MM.1S (cell line): ENCODE measurements around the gene F8.

ENCODE experiments used
- DNase-seq: peaks from one replicate; pipeline ENCODE4 v3.0.0-alpha.2; 2015
- H2AFZ ChIP-seq: fragments of 300-600 bp; sonication (generic); 2 replicates; pipeline ENCODE4 v1.6.0; 2016; ENCODE audit warnings: antibody characterized with exemption, low read length
- H3F3A ChIP-seq: fragments of 300-600 bp; sonication (generic); 2 replicates; pipeline ENCODE4 v1.6.1; 2016; ENCODE audit warnings: mild to moderate bottlenecking, antibody characterized with exemption, low read length, moderate library complexity, mixed read lengths; ENCODE audit not compliant: insufficient read depth
- H3K27ac ChIP-seq: fragments of 300-600 bp; sonication (generic); 2 replicates; pipeline ENCODE4 v1.5.1; 2016; ENCODE audit warnings: mild to moderate bottlenecking, low read length
- H3K27me3 ChIP-seq: fragments of 300-600 bp; sonication (generic); replicated peaks from 2 replicates; pipeline ENCODE4 v1.6.0; 2016; ENCODE audit warnings: low read length; ENCODE audit not compliant: insufficient read depth
- H3K36me3 ChIP-seq: fragments of 300-600 bp; sonication (generic); replicated peaks from 2 replicates; pipeline ENCODE4 v1.6.1; 2016; ENCODE audit warnings: mild to moderate bottlenecking, low read length, mixed read lengths; ENCODE audit not compliant: insufficient read depth
- H3K4me1 ChIP-seq: fragments of 300-600 bp; sonication (generic); 2 replicates; pipeline ENCODE4 v1.6.1; 2016; ENCODE audit warnings: low read length, mixed read lengths
- H3K4me2 ChIP-seq: fragments of 300-600 bp; sonication (generic); 2 replicates; pipeline ENCODE4 v1.6.0; 2016; ENCODE audit warnings: low read depth, low read length
- H3K4me3 ChIP-seq: fragments of 300-600 bp; sonication (generic); 2 replicates; pipeline ENCODE4 v1.5.1; 2016; ENCODE audit warnings: low read length, mixed read lengths
- H3K79me2 ChIP-seq: fragments of 300-600 bp; sonication (generic); 2 replicates; pipeline ENCODE4 v1.6.1; 2016; ENCODE audit warnings: mixed run types, low read length, mixed read lengths
- H3K9ac ChIP-seq: fragments of 300-600 bp; sonication (generic); 2 replicates; pipeline ENCODE4 v1.6.1; 2016; ENCODE audit warnings: low read length, mixed read lengths
- H3K9me2 ChIP-seq: fragments of 300-600 bp; sonication (generic); replicated peaks from 2 replicates; pipeline ENCODE4 v1.6.1; 2016; ENCODE audit warnings: mild to moderate bottlenecking, low read length, mixed read lengths; ENCODE audit not compliant: insufficient read depth
- H3K9me3 ChIP-seq: fragments of 300-600 bp; sonication (generic); replicated peaks from 2 replicates; pipeline ENCODE4 v1.6.1; 2016; ENCODE audit warnings: mild to moderate bottlenecking, low read length, mixed read lengths; ENCODE audit not compliant: insufficient read depth
- H4K20me1 ChIP-seq: fragments of 300-600 bp; sonication (generic); 2 replicates; pipeline ENCODE4 v1.6.1; 2016; ENCODE audit warnings: mild to moderate bottlenecking, low read length, moderate library complexity, mixed read lengths; ENCODE audit not compliant: insufficient read depth
- EZH2 ChIP-seq: fragments of 300-600 bp; sonication (generic); optimal IDR thresholded peaks from 2 replicates; pipeline ENCODE3; 2017; ENCODE audit warnings: low read depth, mild to moderate bottlenecking, antibody characterized with exemption, low read length, mixed read lengths
- EZH2phosphoT487 ChIP-seq: fragments of 300-600 bp; sonication (generic); IDR thresholded peaks from 2 replicates; pipeline ENCODE4 v1.6.1; 2018; ENCODE audit warnings: antibody characterized with exemption, low read length
- TF ChIP-seq, protein P1 (sequence below): fragments of 300-600 bp; sonication (generic); IDR thresholded peaks from 2 replicates; pipeline ENCODE4 v1.5.1; 2016; ENCODE audit warnings: antibody characterized with exemption, low read length, mixed read lengths

F8 gene

DNA sequence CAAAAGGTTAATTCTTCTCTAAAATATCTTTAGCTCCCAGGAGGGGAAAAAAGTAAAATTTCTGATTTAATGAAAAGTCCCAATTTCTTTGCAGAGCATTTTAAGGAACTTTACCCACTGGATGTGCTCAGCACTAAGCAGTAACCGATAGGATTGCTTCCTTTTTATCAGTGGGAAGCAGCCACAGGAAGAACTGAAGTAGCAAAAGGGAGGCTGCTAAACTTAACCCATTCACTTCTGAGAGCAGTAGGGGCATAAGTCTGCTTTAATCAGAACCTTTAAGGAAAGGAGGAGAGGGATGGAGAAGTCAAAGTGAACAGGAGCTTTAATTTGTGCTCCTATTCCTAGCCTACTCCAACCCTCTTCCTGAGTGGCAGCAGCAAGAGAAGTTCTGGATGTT lies at the start of gene F8:
F8 (minus strand) TSS at position 139 of the 400 bp plus-strand sequence. CDS start 171 bp downstream, outside the sequence.
- TF ChIP-seq, protein P1, sequence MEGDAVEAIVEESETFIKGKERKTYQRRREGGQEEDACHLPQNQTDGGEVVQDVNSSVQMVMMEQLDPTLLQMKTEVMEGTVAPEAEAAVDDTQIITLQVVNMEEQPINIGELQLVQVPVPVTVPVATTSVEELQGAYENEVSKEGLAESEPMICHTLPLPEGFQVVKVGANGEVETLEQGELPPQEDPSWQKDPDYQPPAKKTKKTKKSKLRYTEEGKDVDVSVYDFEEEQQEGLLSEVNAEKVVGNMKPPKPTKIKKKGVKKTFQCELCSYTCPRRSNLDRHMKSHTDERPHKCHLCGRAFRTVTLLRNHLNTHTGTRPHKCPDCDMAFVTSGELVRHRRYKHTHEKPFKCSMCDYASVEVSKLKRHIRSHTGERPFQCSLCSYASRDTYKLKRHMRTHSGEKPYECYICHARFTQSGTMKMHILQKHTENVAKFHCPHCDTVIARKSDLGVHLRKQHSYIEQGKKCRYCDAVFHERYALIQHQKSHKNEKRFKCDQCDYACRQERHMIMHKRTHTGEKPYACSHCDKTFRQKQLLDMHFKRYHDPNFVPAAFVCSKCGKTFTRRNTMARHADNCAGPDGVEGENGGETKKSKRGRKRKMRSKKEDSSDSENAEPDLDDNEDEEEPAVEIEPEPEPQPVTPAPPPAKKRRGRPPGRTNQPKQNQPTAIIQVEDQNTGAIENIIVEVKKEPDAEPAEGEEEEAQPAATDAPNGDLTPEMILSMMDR: no peak
- TF ChIP-seq EZH2phosphoT487 (no peak), EZH2 (no peak)
- Histone ChIP-seq H3F3A (peaks cover 10% of the 10 kb centered on the region; the same call in 1 of the 2 replicates), H3K27ac (no peak within 1 kb of the TSS), H3K9me3 (no peaks in the 10 kb centered on the region), H3K79me2 (no peaks in the 10 kb centered on the region), H3K4me3 (no peak within 1 kb of the TSS), H3K4me2 (no peak within 1 kb of the TSS), H3K27me3 (no peaks in the 10 kb centered on the region), H3K4me1 (no peaks in the 10 kb centered on the region), H2AFZ (no peak within 1 kb of the TSS), H3K9ac (no peak within 1 kb of the TSS), H3K36me3 (no peaks in the 10 kb centered on the region), H3K9me2 (no peaks in the 10 kb centered on the region), H4K20me1 (no peaks in the 10 kb centered on the region)
- no peak for DNase-seq

DNA sequence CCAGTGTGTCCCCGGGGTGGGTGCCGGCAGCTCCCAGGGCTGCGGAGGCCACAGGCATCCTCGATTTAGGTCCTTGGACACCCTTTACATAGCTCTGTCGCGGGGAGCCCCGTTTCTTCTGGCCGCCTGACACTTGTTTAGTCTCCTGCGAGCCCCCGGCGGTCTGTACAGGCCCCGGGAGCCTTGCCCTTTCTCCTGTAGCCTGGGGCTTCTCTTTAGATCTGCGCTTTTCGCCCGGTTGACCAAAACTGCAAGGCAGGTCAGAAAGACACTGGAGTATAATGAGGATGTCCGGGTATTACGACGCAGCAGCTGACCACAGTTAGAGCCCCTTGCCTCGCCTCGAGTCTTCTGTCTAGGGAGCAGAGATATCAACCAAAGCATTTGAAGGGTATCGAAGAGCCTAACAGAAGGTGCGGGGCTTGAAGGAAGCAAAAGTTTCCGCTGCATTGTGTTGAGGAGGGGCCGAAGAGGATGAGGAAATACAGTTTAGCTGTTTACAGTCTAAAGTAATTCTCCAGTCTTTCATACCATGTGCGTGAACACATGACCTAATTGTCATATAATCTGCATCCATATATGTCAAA lies 49.3 kb upstream of the F8 start:
- Histone ChIP-seq H3K36me3 (no peaks in the 10 kb centered on the region), H3K4me1 (peaks cover 5% of the 10 kb centered on the region; the same call in 1 of the 2 replicates), H3K9me2 (no peaks in the 10 kb centered on the region), H3K9ac (peak overlapping the region; percentile 74), H2AFZ (peak overlapping the region; percentile 65), H3K4me3 (peak overlapping the region; percentile 82), H3K27me3 (no peaks in the 10 kb centered on the region), H3K9me3 (no peaks in the 10 kb centered on the region), H3K27ac (peak overlapping the region; percentile 51), H3F3A (no peaks in the 10 kb centered on the region; the same call in 1 of the 2 replicates), H3K4me2 (peak overlapping the region; percentile 59), H3K79me2 (peaks cover 26% of the 10 kb centered on the region), H4K20me1 (no peaks in the 10 kb centered on the region)
- TF ChIP-seq EZH2phosphoT487: no peak
- TF ChIP-seq EZH2: no peak
- TF ChIP-seq, protein P1: no peak
- peak; percentile 10 for DNase-seq

DNA sequence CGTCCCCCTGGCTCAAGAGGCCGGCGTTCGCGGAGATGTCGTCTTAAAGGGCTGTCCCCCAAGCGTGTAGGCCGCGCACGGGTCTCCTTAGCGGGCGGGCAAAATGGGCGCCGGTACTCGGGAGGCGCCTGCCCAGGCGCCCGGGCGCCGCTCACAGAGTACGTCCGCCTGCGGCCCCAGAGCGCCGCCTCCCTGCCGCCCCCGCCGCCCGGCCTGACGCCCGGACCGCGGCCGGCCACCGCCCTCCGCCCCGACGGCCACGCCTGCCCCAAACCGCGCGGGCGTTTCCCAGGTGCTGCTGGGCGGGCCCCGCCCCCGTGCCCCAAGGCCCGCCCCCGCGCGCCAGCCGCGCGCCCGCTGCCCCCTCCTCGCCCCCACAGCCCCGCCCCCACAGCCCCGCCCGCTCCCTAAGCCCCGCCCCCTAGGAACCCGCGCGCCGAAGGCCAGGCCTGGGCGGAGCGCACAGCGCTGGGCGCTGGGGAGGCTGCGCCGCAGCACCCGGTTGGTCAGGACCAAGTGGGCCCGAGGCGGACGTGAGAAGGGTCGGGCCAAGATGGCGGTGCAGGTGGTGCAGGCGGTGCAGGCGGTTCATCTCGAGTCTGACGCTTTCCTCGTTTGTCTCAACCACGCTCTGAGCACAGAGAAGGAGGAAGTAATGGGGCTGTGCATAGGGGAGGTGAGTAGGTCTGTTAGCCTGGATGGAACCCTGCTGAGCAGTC lies 48.6 kb upstream of the F8 start, which contains the start of the genes BRCC3, CMC4 and MTCP1:
BRCC3 (plus strand) TSS at position 534 of the 719 bp plus-strand sequence; CDS start at position 554, 20 bp downstream.
CMC4 (minus strand) TSS at position 162 of the 719 bp plus-strand sequence. CDS start 7,113 bp downstream, outside the sequence.
MTCP1 (minus strand) TSS at position 162 of the 719 bp plus-strand sequence. CDS start 5,126 bp downstream, outside the sequence.
- no peaks in the 10 kb centered on the region for H3K9me3 ChIP-seq
- peaks cover 5% of the 10 kb centered on the region; the same call in 1 of the 2 replicates for H3K4me1 ChIP-seq
- H3K4me2 ChIP-seq: peak within 1 kb of the TSS; percentile 61
- peak within 1 kb of the TSS; percentile 74 for H3K9ac ChIP-seq
- H3K79me2 ChIP-seq: peaks cover 26% of the 10 kb centered on the region
- peak within 1 kb of the TSS; percentile 69 for H2AFZ ChIP-seq
- H3K36me3 ChIP-seq: no peaks in the 10 kb centered on the region
- peak within 1 kb of the TSS; percentile 51 for H3K27ac ChIP-seq
- H3K27me3 ChIP-seq: no peaks in the 10 kb centered on the region
- no peak for TF ChIP-seq EZH2
- H4K20me1 ChIP-seq: no peaks in the 10 kb centered on the region
- no peaks in the 10 kb centered on the region; the same call in 1 of the 2 replicates for H3F3A ChIP-seq
- no peaks in the 10 kb centered on the region for H3K9me2 ChIP-seq
- peak within 1 kb of the TSS; percentile 82 for H3K4me3 ChIP-seq
- DNase-seq: peak; percentile 86
